Psoas muscle (tissue), 8 donors: Measurements from ENCODE around the gene RFPL1. TPM values are rescaled to one million over a fixed set of nuclear protein-coding genes. Genes with fewer than 3 reads are reported as not detected.

Experiments used
- ATAC-seq, 4 donors: fragments of 200-7000 bp; cut with Tn5 transposase; one replicate each; pipeline ENCODE4 v1.9.1; 2020; ENCODE audit warnings: moderate library complexity in 3 of 4, mild to moderate bottlenecking in 2 of 4
- DNase-seq, 2 donors: peaks; one replicate each; pipeline ENCODE4 v3.0.0-alpha.2; 2020
- H3K27ac ChIP-seq: fragments of 200-600 bp; one replicate; pipeline ENCODE4 v1.8.0; 2022
- H3K27me3 ChIP-seq, 3 donors: fragments of 200-600 bp in 1 of 3; one replicate each; pipeline versions ENCODE4 v1.6.1 to v1.8.0; 2013 to 2022; ENCODE audit warnings: low read length in 2 of 3, mild to moderate bottlenecking in 2 of 3, moderate library complexity in 1 of 3; ENCODE audit not compliant: insufficient read depth in 3 of 3
- H3K36me3 ChIP-seq, 2 donors: fragments of 200-600 bp in 1 of 2; one replicate each; pipeline versions ENCODE4 v1.6.1 to v1.8.0; 2013 to 2022; ENCODE audit warnings: low read depth in 1 of 2, mild to moderate bottlenecking in 1 of 2, moderate library complexity in 1 of 2; ENCODE audit not compliant: insufficient read depth in 1 of 2
- H3K4me1 ChIP-seq: fragments of 200-600 bp; one replicate; pipeline ENCODE4 v1.8.0; 2022
- H3K4me3 ChIP-seq: fragments of 200-600 bp; one replicate; pipeline ENCODE4 v1.8.0; 2022; ENCODE audit warnings: mild to moderate bottlenecking
- H3K9me3 ChIP-seq: fragments of 200-600 bp; one replicate; pipeline ENCODE4 v1.8.0; 2022
- CTCF ChIP-seq: fragments of 200-600 bp; IDR thresholded peaks from one replicate; pipeline ENCODE4 v1.8.0; 2022; ENCODE audit warnings: antibody characterized with exemption
- WGBS, 3 donors: extraction: QIAGEN DNeasy Blood & Tissue Kit; methylation state at CpG; one replicate each; pipeline versions ENCODE4 v1.1.6 to v1.1.7; 2013; 5-methylcytosine and 5-hydroxymethylcytosine counted together
- intact Hi-C, 2 donors: fragments of 100-400 bp; cut with DNase I; formaldehyde crosslinking; loops; one replicate each; pipeline versions ENCODE4 v1.11.0 to v1.14.2; 2022
- polyA plus RNA-seq, 3 donors: library from polyadenylated mRNA; stranded (reverse); fragments of 200-250 nt; gene quantifications; one replicate each; pipeline ENCODE4 v1.2.3, GENCODE V29; 2013
- total RNA-seq, 4 donors: library from RNA; stranded (reverse); fragmentation: NEBNext Ultra II Directional in 2 of 4; extraction: Animal tissue kit (Norgen Biotek cat#: 25700) in 2 of 4; gene quantifications; one replicate each; pipeline versions ENCODE4 v1.2.1 to v1.2.4, GENCODE V29; 2021 to 2023
- donor health status: healthy with polysubstance abuse.
- donor health status: DM: no; HTN: no; CAD: no; lungs with moderate emphysema.
- donor health status: Bipolar disorder and iron deficiency.
- donor health status: healthy.
- donor health status: DM: yes; HTN: yes; CAD: no.
- donor health status: DM: no; HTN: no; CAD: no.
- donor health status: DM: no; HTN: no; CAD: no.
- donor health status: DM: yes; HTN: yes; CAD: no.

RFPL1 gene
- total and polyA plus RNA-seq, 7 donors = not detected

DNA sequence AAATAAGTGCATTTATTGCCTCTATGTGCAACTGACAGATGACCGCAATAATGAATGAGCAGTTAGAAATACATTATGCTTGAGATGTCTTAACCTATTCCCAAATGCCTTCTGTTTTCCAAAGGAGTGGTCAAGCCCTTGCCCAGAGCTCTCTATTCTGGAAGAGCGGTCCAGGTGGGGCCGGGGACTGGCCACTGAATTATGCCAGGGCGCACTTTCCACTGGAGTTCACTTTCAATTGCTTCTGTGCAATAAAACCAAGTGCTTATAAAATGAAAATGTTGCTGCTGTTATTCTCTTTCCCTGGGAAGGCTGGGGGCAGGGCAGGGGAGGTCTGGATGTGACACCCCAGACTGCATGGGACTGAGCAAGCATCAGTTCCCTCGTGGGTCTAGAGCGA lies 52.6 kb downstream of the RFPL1 start:
- no peak overlapping the region for H3K4me3 ChIP-seq
- no peaks in the 10 kb centered on the region for H3K36me3 ChIP-seq
- H3K27ac ChIP-seq = no peak overlapping the region
- no peak for TF ChIP-seq CTCF
- WGBS, 3 donors = 79 to 94% (median 92%) methylated on average over 6 of the region's 6 CpGs
- H3K4me1 ChIP-seq = no peaks in the 10 kb centered on the region
- no peak for DNase-seq
- no peaks in the 10 kb centered on the region for H3K27me3 ChIP-seq
- ATAC-seq = no peak
- intact Hi-C loops = no loop called here
- peaks cover 6% of the 10 kb centered on the region for H3K9me3 ChIP-seq

Other genes with a start within 250 kb of the RFPL1 start
- gene EMID1, start 232.7 kb upstream of the RFPL1 start, total RNA-seq = 1 to 10 TPM in 2 of 4 donors, under 1 TPM in 2; 0.34 to 1.3 (median 0.73) TPM
- under 1 TPM; 0.13 to 0.59 (median 0.58) TPM for gene EMID1, start 232.7 kb upstream of the RFPL1 start, polyA plus RNA-seq
- gene RHBDD3, start 170.6 kb upstream of the RFPL1 start, total RNA-seq = 10 to 100 TPM; 10.6 to 26.7 (median 16.2) TPM
- 10 to 100 TPM; 20.3 to 36.5 (median 32.4) TPM for gene RHBDD3, start 170.6 kb upstream of the RFPL1 start, polyA plus RNA-seq
- gene EWSR1, start 170.3 kb upstream of the RFPL1 start, total RNA-seq = 100 to 1,000 TPM in 3 of 4 donors, 10 to 100 TPM in 1; 78.5 to 230 (median 156) TPM
- 100 to 1,000 TPM; 108 to 152 (median 127) TPM for gene EWSR1, start 170.3 kb upstream of the RFPL1 start, polyA plus RNA-seq
- gene GAS2L1, start 131.9 kb upstream of the RFPL1 start, total RNA-seq = 1 to 10 TPM; 4.6 to 7.1 (median 5.7) TPM
- 10 to 100 TPM in 1 of 3 donors, 1 to 10 TPM in 2; 5.0 to 19.8 (median 5.1) TPM for gene GAS2L1, start 131.9 kb upstream of the RFPL1 start, polyA plus RNA-seq
- gene RASL10A, start 122.9 kb upstream of the RFPL1 start, total RNA-seq = 1 to 10 TPM in 2 of 4 donors, under 1 TPM in 2; 0.61 to 1.2 (median 0.95) TPM
- gene RASL10A, start 122.9 kb upstream of the RFPL1 start, polyA plus RNA-seq = 1 to 10 TPM in 1 of 3 donors, under 1 TPM in 2; 0.32 to 3.3 (median 0.80) TPM
- gene AP1B1, start 50.0 kb upstream of the RFPL1 start, total RNA-seq = 10 to 100 TPM; 26.8 to 35.3 (median 31.1) TPM
- gene AP1B1, start 50.0 kb upstream of the RFPL1 start, polyA plus RNA-seq = 10 to 100 TPM; 17.5 to 32.4 (median 30.6) TPM
- gene NEFH, start 41.6 kb downstream of the RFPL1 start, total RNA-seq = under 1 TPM; 0.08 to 0.54 (median 0.28) TPM
- under 1 TPM; 0.06 to 0.18 (median 0.14) TPM for gene NEFH, start 41.6 kb downstream of the RFPL1 start, polyA plus RNA-seq
- gene THOC5, start 115.2 kb downstream of the RFPL1 start, total RNA-seq = 10 to 100 TPM; 42.8 to 56.0 (median 47.5) TPM
- 10 to 100 TPM; 33.8 to 52.0 (median 40.5) TPM for gene THOC5, start 115.2 kb downstream of the RFPL1 start, polyA plus RNA-seq
- 1 to 10 TPM; 2.1 to 8.3 (median 3.0) TPM for gene NIPSNAP1, start 142.5 kb downstream of the RFPL1 start, total RNA-seq
- gene NIPSNAP1, start 142.5 kb downstream of the RFPL1 start, polyA plus RNA-seq = 1 to 10 TPM; 1.2 to 2.0 (median 1.3) TPM
- 10 to 100 TPM; 43.2 to 59.7 (median 46.7) TPM for gene NF2, start 165.1 kb downstream of the RFPL1 start, total RNA-seq
- 10 to 100 TPM; 12.8 to 33.7 (median 19.3) TPM for gene NF2, start 165.1 kb downstream of the RFPL1 start, polyA plus RNA-seq